KMS-11 (cell line): ENCODE results near the gene FAM24B.

ENCODE experiments used
- H2AFZ ChIP-seq: fragments of 200-600 bp; sonication (generic); 2 replicates; pipeline ENCODE4 v1.6.1; 2016; ENCODE audit warnings: antibody characterized with exemption, mixed run types, low read depth
- H3K27ac ChIP-seq: fragments of 200-600 bp; sonication (generic); 2 replicates; pipeline ENCODE4 v1.6.1; 2016; ENCODE audit warnings: mild to moderate bottlenecking, mixed run types
- H3K27me3 ChIP-seq: fragments of 200-600 bp; sonication (generic); 2 replicates; pipeline ENCODE4 v1.6.1; 2017; ENCODE audit warnings: mild to moderate bottlenecking, low read depth, mixed run types, moderate library complexity; ENCODE audit not compliant: insufficient read depth
- H3K36me3 ChIP-seq: fragments of 200-600 bp; sonication (generic); 2 replicates; pipeline ENCODE4 v1.6.1; 2017; ENCODE audit warnings: mild to moderate bottlenecking, mixed run types; ENCODE audit not compliant: insufficient read depth
- H3K4me1 ChIP-seq: fragments of 200-600 bp; sonication (generic); 2 replicates; pipeline ENCODE4 v1.6.1; 2016; ENCODE audit warnings: mild to moderate bottlenecking, low read depth, mixed run types; ENCODE audit not compliant: poor library complexity, severe bottlenecking
- H3K4me2 ChIP-seq: fragments of 200-600 bp; sonication (generic); 2 replicates; pipeline ENCODE4 v1.7.0; 2016; ENCODE audit warnings: mild to moderate bottlenecking, mixed run types
- H3K4me3 ChIP-seq: fragments of 200-600 bp; sonication (generic); IDR thresholded peaks from 2 replicates; pipeline ENCODE4 v1.6.1; 2017; ENCODE audit warnings: low read depth, low read length, mixed read lengths; ENCODE audit not compliant: insufficient read depth
- H3K79me2 ChIP-seq: fragments of 200-600 bp; sonication (generic); 2 replicates; pipeline ENCODE4 v1.6.1; 2016; ENCODE audit warnings: low read depth, mixed run types; ENCODE audit not compliant: insufficient read depth
- H3K9ac ChIP-seq: fragments of 200-600 bp; sonication (generic); 2 replicates; pipeline ENCODE4 v1.6.1; 2016; ENCODE audit warnings: mild to moderate bottlenecking, mixed run types
- H4K20me1 ChIP-seq: fragments of 200-600 bp; sonication (generic); 2 replicates; pipeline ENCODE4 v1.6.1; 2016; ENCODE audit warnings: mild to moderate bottlenecking, mixed run types; ENCODE audit not compliant: insufficient read depth
- CTCF ChIP-seq: fragments of 200-600 bp; sonication (generic); conservative IDR thresholded peaks from 2 replicates; pipeline ENCODE4 v1.6.1; 2017; ENCODE audit warnings: low read depth, mild to moderate bottlenecking, antibody characterized with exemption, low read length, moderate library complexity, mixed read lengths

The FAM24B gene

GRCh38 chr10:122841569-122841968, 37.8 kb downstream of the FAM24B start:
- no peaks in the 10 kb centered on the region for H3K4me1 ChIP-seq
- TF ChIP-seq CTCF = no peak
- H3K36me3 ChIP-seq = no peaks in the 10 kb centered on the region
- H3K4me2 ChIP-seq = no peak overlapping the region
- no peak overlapping the region for H3K27ac ChIP-seq
- H3K79me2 ChIP-seq = no peaks in the 10 kb centered on the region
- H3K4me3 ChIP-seq = no peak overlapping the region
- no peak overlapping the region for H3K9ac ChIP-seq
- no peaks in the 10 kb centered on the region for H3K27me3 ChIP-seq
- H4K20me1 ChIP-seq = no peaks in the 10 kb centered on the region
- no peak overlapping the region for H2AFZ ChIP-seq

DNA sequence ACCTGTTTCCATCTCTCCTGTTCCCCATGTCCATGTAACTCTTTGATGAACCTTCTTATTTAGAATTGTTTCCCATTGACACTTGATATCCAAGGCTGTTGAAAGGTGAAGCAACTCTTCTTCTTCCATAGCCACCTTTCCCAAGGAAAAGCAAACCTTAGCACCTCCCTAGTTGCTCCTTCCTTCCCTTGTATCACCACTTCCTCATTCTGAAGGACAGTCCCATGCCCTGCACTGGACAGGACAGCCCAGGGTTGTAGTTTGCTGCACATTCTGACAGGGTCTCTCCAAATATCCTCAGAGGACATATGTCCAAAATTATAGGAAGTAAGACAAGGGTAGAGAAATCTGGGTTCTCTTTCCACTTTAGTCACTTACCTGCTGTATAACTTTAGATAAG, 39.9 kb downstream of the FAM24B start:
- no peaks in the 10 kb centered on the region for H3K27me3 ChIP-seq
- no peaks in the 10 kb centered on the region for H3K79me2 ChIP-seq
- no peak overlapping the region for H2AFZ ChIP-seq
- no peak overlapping the region for H3K4me2 ChIP-seq
- H3K27ac ChIP-seq = no peak overlapping the region
- no peaks in the 10 kb centered on the region for H3K4me1 ChIP-seq
- no peak overlapping the region for H3K9ac ChIP-seq
- no peaks in the 10 kb centered on the region for H3K36me3 ChIP-seq
- no peak overlapping the region for H3K4me3 ChIP-seq
- TF ChIP-seq CTCF = no peak
- no peaks in the 10 kb centered on the region for H4K20me1 ChIP-seq

DNA sequence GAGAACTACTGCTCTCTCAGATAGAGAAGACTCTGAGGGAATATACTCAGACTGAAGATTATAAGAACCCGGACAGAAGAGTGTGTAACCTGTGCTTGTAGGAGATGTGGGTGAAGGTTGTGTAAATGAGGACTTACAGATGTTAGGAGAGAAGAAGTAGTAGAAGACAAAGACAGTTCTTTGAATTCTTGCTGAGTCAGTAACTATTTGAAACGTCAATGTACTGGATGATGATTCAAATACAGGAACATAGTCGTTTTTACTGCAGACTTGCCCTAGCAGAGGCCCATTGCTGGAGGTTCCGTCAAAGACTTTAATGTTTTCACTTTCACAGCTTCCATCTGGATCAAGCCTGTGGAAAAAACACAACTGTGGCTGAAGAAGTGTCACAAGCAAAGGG, 40.5 kb downstream of the FAM24B start:
- H3K27me3 ChIP-seq = no peaks in the 10 kb centered on the region
- no peaks in the 10 kb centered on the region for H4K20me1 ChIP-seq
- H3K4me2 ChIP-seq = no peak overlapping the region
- H3K4me1 ChIP-seq = no peaks in the 10 kb centered on the region
- H3K4me3 ChIP-seq = no peak overlapping the region
- no peak for TF ChIP-seq CTCF
- no peak overlapping the region for H3K9ac ChIP-seq
- no peaks in the 10 kb centered on the region for H3K36me3 ChIP-seq
- H2AFZ ChIP-seq = no peak overlapping the region
- H3K79me2 ChIP-seq = no peaks in the 10 kb centered on the region
- H3K27ac ChIP-seq = no peak overlapping the region

DNA sequence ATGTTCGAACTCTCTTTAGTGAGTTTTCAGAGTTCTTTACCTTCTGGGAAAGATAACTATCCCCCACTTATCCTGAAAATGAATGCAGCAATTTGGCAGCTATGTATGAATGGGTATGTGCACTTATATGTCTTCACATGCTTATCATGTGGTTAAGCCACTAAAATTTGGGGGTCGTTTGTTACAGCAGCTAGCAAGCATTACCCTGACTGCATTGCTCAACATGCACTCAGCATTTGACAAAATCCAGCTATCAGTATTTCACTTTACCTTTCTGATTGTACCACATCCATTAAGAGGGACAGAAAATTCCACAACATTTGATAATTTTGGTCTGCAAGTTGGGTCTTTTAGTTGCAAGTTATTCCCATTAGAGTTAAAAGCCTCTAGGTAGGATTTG, 43.5 kb downstream of the FAM24B start:
- Histone ChIP-seq H3K36me3 (no peaks in the 10 kb centered on the region), H3K79me2 (no peaks in the 10 kb centered on the region), H3K4me1 (no peaks in the 10 kb centered on the region), H3K9ac (no peak overlapping the region), H3K4me2 (no peak overlapping the region), H3K4me3 (no peak overlapping the region), H2AFZ (no peak overlapping the region), H3K27me3 (no peaks in the 10 kb centered on the region), H3K27ac (no peak overlapping the region), H4K20me1 (no peaks in the 10 kb centered on the region)
- TF ChIP-seq CTCF = no peak

DNA sequence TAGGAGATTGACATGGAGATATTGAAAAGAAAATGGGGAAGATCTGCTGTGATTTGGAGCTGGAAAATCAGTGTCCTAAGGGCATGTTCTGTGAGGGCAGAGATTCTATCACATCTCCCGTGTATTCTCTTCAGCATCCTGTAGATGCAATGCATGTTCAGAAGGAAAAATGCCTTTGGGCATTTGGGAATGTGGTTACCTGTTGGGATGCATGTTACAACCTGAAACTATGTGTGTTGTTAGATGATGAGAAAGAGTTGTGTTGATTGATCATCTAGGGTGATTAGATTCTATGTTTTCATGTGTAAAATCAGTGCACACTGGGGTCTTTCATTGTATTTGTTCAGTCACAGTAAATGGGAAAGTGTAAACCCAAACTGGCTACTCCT, 48.4 kb downstream of the FAM24B start:
- Histone ChIP-seq H3K27ac (no peak overlapping the region), H3K4me2 (no peak overlapping the region), H4K20me1 (no peaks in the 10 kb centered on the region), H3K9ac (no peak overlapping the region), H2AFZ (no peak overlapping the region), H3K36me3 (no peaks in the 10 kb centered on the region), H3K79me2 (no peaks in the 10 kb centered on the region), H3K4me1 (no peaks in the 10 kb centered on the region), H3K4me3 (no peak overlapping the region), H3K27me3 (no peaks in the 10 kb centered on the region)
- TF ChIP-seq CTCF = no peak
